RWPE2 (cell line): ENCODE results near the gene CLEC9A.

Experiments
- ATAC-seq: fragments of 200-7000 bp; cut with Tn5 transposase; 3 replicates; pipeline ENCODE4 v1.9.1; 2021; ENCODE audit warnings: low read depth
- DNase-seq: peaks from one replicate; pipeline ENCODE4 v3.0.0-alpha.2; 2020; ENCODE audit warnings: low spot score
- H3K27ac ChIP-seq: fragments of 450-650 bp; 2 replicates; pipeline ENCODE4 v1.5.1; 2017; ENCODE audit warnings: mild to moderate bottlenecking; ENCODE audit not compliant: poor library complexity, severe bottlenecking
- H3K27me3 ChIP-seq: fragments of 250-450 bp; sonication (Bioruptor Pico); 2 replicates; pipeline ENCODE4 v1.5.1; 2021; ENCODE audit warnings: mild to moderate bottlenecking, moderate library complexity; ENCODE audit not compliant: insufficient read depth, poor library complexity, severe bottlenecking
- H3K36me3 ChIP-seq: fragments of 250-450 bp; sonication (Bioruptor Pico); 2 replicates; pipeline ENCODE4 v1.5.1; 2020; ENCODE audit warnings: low read depth, mild to moderate bottlenecking, moderate library complexity
- H3K4me1 ChIP-seq: fragments of 250-450 bp; sonication (Bioruptor Pico); 2 replicates; pipeline ENCODE4 v1.5.1; 2021; ENCODE audit warnings: mild to moderate bottlenecking, moderate library complexity; ENCODE audit not compliant: insufficient read depth, poor library complexity, severe bottlenecking
- H3K4me3 ChIP-seq: fragments of 250-450 bp; sonication (Bioruptor Pico); 2 replicates; pipeline ENCODE4 v1.5.1; 2021; ENCODE audit warnings: mild to moderate bottlenecking, moderate library complexity; ENCODE audit not compliant: severe bottlenecking
- H3K9me3 ChIP-seq: fragments of 250-450 bp; sonication (Bioruptor Pico); 2 replicates; pipeline ENCODE4 v1.5.1; 2021; ENCODE audit warnings: mild to moderate bottlenecking, moderate library complexity; ENCODE audit not compliant: severe bottlenecking
- TF ChIP-seq, protein P1 (sequence below): fragments of 450-650 bp; IDR thresholded peaks from one replicate; pipeline ENCODE4 v1.5.1; 2017; ENCODE audit warnings: mild to moderate bottlenecking, moderate library complexity; ENCODE audit not compliant: poor library complexity, severe bottlenecking

CLEC9A gene

DNA sequence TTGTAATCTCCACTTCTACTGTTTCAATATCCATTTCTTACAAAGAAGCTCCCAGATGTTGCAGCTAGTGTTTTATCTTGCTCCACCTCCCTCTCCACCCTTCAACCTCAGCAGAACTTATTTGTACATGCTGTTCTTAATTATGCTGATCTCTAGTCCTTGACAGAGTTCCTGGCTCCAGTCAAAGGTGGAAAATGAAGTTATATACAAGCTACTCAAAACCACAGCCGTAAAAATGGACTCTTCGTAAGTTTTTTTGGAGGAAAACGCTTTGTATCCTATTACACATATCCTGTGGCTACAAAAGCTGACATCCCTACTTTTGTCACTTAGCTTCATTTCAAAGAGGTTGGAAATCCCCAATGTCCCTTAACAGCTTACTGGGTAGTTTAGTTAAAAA, 67.0 kb downstream of the CLEC9A start:
- no peak overlapping the region for H3K4me3 ChIP-seq
- no peak overlapping the region for H3K27ac ChIP-seq
- ATAC-seq: no peak

GRCh38 chr12:10098791-10099190, 68.3 kb downstream of the CLEC9A start, which contains the start of gene CLEC1A:
CLEC1A (minus strand) TSS chr12:10098985; CDS start chr12:10098922, 63 bp downstream.
- no peak within 1 kb of the TSS for H3K27ac ChIP-seq

More for the DNA sequence above, 67.0 kb downstream of the CLEC9A start:
- Histone ChIP-seq H3K9me3 (no peaks in the 10 kb centered on the region), H3K4me1 (no peaks in the 10 kb centered on the region), H3K27me3 (no peaks in the 10 kb centered on the region), H3K36me3 (no peaks in the 10 kb centered on the region)
- TF ChIP-seq, protein P1, sequence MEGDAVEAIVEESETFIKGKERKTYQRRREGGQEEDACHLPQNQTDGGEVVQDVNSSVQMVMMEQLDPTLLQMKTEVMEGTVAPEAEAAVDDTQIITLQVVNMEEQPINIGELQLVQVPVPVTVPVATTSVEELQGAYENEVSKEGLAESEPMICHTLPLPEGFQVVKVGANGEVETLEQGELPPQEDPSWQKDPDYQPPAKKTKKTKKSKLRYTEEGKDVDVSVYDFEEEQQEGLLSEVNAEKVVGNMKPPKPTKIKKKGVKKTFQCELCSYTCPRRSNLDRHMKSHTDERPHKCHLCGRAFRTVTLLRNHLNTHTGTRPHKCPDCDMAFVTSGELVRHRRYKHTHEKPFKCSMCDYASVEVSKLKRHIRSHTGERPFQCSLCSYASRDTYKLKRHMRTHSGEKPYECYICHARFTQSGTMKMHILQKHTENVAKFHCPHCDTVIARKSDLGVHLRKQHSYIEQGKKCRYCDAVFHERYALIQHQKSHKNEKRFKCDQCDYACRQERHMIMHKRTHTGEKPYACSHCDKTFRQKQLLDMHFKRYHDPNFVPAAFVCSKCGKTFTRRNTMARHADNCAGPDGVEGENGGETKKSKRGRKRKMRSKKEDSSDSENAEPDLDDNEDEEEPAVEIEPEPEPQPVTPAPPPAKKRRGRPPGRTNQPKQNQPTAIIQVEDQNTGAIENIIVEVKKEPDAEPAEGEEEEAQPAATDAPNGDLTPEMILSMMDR: no peak
- DNase-seq: no peak

GRCh38 chr12:10101042-10101579, 70.6 kb downstream of the CLEC9A start:
- DNase-seq (no peak), ATAC-seq (peak; percentile 21; the same call in 1 of the 3 replicates)
- no peaks in the 10 kb centered on the region for H3K4me1 ChIP-seq

More at GRCh38 chr12:10098791-10099190, 68.3 kb downstream of the CLEC9A start, which contains the start of gene CLEC1A:
- Histone ChIP-seq H3K27me3 (no peaks in the 10 kb centered on the region), H3K9me3 (no peaks in the 10 kb centered on the region), H3K36me3 (no peaks in the 10 kb centered on the region), H3K4me3 (no peak within 1 kb of the TSS), H3K4me1 (no peaks in the 10 kb centered on the region)
- TF ChIP-seq, protein P1: no peak
- ATAC-seq (no peak), DNase-seq (no peak)

GRCh38 chr12:10101648-10102220, 71.3 kb downstream of the CLEC9A start:
- Histone ChIP-seq H3K4me3 (no peak overlapping the region), H3K36me3 (no peaks in the 10 kb centered on the region), H3K27me3 (no peaks in the 10 kb centered on the region), H3K4me1 (no peaks in the 10 kb centered on the region), H3K27ac (no peak overlapping the region), H3K9me3 (no peaks in the 10 kb centered on the region)
- no peak for ATAC-seq
- DNase-seq: no peak
- TF ChIP-seq, protein P1: no peak

More at GRCh38 chr12:10101042-10101579, 70.6 kb downstream of the CLEC9A start:
- Histone ChIP-seq H3K27me3 (no peaks in the 10 kb centered on the region), H3K9me3 (no peaks in the 10 kb centered on the region), H3K27ac (no peak overlapping the region), H3K36me3 (no peaks in the 10 kb centered on the region), H3K4me3 (no peak overlapping the region)
- TF ChIP-seq, protein P1: no peak

GRCh38 chr12:10102322-10102721, 71.8 kb downstream of the CLEC9A start:
- no peak for DNase-seq
- TF ChIP-seq, protein P1: no peak
- ATAC-seq: no peak
- no peak overlapping the region for H3K27ac ChIP-seq
- H3K4me3 ChIP-seq: no peak overlapping the region
- no peaks in the 10 kb centered on the region for H3K27me3 ChIP-seq
- H3K9me3 ChIP-seq: no peaks in the 10 kb centered on the region
- H3K36me3 ChIP-seq: no peaks in the 10 kb centered on the region
- no peaks in the 10 kb centered on the region for H3K4me1 ChIP-seq
